ENCODE measurements around the gene FAM168A.

Gene FAM168A

DNA sequence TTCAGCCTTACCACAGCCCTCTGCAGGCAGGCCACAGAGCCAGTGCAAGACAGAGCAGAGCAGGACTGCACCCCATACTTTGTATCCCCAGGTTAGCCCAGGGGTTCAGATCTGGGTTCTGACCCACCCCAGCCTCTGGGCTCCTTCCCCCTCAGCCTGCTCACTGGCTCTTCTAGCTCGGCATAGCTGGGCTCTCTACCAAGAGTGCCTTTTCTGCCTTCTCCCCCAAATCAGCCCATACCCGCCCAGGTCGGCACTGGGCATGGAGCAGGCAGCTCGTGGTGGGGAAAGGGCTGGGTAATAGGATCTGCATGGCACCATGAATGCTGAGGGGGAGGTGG is 213.4 kb downstream of the FAM168A start:
- Histone ChIP-seq H3K4me3 (ENCODE audit: low read depth, low read length) (no peak overlapping the region), H3K27me3 (ENCODE audit: insufficient read depth, low read depth, severe bottlenecking) (no peaks in the 10 kb centered on the region), H3K27ac (no peak overlapping the region), H3K9me3 (ENCODE audit: severe bottlenecking) (no peaks in the 10 kb centered on the region), H3K36me3 (peaks cover 30% of the 10 kb centered on the region)
- DNase-seq, result no peak
- TF ChIP-seq, protein P1, sequence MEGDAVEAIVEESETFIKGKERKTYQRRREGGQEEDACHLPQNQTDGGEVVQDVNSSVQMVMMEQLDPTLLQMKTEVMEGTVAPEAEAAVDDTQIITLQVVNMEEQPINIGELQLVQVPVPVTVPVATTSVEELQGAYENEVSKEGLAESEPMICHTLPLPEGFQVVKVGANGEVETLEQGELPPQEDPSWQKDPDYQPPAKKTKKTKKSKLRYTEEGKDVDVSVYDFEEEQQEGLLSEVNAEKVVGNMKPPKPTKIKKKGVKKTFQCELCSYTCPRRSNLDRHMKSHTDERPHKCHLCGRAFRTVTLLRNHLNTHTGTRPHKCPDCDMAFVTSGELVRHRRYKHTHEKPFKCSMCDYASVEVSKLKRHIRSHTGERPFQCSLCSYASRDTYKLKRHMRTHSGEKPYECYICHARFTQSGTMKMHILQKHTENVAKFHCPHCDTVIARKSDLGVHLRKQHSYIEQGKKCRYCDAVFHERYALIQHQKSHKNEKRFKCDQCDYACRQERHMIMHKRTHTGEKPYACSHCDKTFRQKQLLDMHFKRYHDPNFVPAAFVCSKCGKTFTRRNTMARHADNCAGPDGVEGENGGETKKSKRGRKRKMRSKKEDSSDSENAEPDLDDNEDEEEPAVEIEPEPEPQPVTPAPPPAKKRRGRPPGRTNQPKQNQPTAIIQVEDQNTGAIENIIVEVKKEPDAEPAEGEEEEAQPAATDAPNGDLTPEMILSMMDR (IDR thresholded peaks at IDR 0.05; ENCODE audit: low read depth, low read length), result no peak

DNA sequence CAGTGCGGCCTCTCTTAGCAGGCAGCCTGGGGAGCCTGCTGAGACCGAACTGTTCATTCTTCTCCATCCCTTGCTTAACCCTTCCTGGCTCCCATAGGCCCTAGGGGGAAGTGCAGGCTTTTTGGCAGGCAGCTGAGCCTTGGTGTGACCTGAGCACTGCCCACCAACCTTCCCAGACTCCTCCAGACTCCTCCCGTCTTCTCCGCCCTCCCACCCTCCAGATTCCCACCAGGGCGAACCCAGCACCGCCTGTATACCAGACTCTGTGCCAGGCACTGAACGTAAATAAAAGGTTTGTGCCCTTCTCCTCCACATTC is 213.8 kb downstream of the FAM168A start:
- Histone ChIP-seq H3K27ac (no peak overlapping the region), H3K9me3 (ENCODE audit: severe bottlenecking) (no peaks in the 10 kb centered on the region), H3K4me3 (ENCODE audit: low read depth, low read length) (no peak overlapping the region), H3K36me3 (peaks cover 30% of the 10 kb centered on the region), H3K27me3 (ENCODE audit: insufficient read depth, low read depth, severe bottlenecking) (no peaks in the 10 kb centered on the region)
- TF ChIP-seq, protein P1 (IDR thresholded peaks at IDR 0.05; ENCODE audit: low read depth, low read length), result no peak
- no peak for DNase-seq

DNA sequence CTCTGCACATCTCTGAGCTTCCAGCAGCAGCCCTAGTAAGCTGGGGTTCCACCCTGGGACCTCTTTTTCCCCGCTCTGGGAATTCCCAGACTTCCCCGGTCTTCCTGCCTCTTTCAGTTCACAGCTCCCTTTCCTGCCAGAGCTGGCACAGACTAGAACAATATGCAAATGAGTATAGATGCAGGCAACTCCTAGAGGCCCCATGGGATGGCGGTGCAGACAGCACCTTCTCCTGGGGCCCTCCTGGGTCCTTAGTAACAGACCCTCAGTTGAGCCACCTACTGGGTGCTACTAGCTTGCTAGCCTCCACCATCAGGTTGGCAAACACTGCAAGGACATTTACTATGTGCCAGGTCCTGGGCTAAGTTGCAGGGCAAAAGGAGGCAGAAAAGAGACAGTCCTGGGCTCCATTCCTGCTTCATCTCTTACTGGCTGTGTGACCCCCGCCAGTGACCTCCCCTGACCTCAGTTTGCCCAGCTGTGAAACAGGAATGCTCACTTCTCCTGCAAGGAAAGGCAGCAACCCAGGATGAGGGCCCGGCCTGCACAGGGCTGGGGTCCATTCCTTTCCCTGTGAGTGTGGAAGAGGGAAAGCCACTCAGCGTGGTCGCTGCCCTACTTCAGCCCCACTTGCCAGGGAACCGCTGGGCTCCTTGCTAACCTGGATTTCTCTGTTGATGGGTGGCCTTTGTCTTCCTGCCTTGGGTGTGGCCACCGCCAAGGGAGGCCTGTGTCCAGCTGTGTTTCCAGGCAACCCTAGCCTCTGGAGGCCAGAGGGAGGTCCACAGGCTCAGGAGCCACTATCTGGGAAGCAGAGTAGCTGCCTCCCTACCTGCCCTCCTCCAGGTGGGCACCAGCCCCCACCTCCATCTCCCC is 214.4 kb downstream of the FAM168A start:
- peaks cover 31% of the 10 kb centered on the region for H3K36me3 ChIP-seq
- H3K4me3 ChIP-seq (ENCODE audit: low read depth, low read length), result no peak overlapping the region
- no peak overlapping the region for H3K27ac ChIP-seq
- TF ChIP-seq, protein P1 (IDR thresholded peaks at IDR 0.05; ENCODE audit: low read depth, low read length), result no peak
- no peaks in the 10 kb centered on the region for H3K9me3 ChIP-seq (ENCODE audit: severe bottlenecking)
- DNase-seq, result no peak
- H3K27me3 ChIP-seq (ENCODE audit: insufficient read depth, low read depth, severe bottlenecking), result no peaks in the 10 kb centered on the region

DNA sequence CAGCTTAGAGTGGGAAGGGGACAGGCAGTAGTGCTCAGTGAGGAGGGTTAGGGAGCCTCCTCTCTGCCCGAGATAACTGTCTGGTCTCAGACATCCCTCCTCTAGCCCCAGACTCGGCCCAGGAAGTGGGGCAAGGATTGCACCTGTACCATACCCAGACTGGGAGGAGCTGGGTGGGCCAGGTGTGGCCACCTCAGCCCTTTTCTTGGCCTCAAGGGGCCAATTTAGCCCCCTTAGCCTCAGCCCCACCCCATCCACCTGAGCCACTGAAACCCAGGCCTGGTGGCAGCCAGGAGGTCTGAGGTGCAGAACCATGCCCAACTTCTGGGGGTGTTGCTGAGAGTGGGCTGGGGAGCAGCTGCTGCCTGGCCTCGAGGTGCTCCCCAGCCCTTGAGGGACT is 215.2 kb downstream of the FAM168A start:
- no peak overlapping the region for H3K27ac ChIP-seq
- no peaks in the 10 kb centered on the region for H3K27me3 ChIP-seq (ENCODE audit: insufficient read depth, low read depth, severe bottlenecking)
- TF ChIP-seq, protein P1 (IDR thresholded peaks at IDR 0.05; ENCODE audit: low read depth, low read length), result no peak
- no peak overlapping the region for H3K4me3 ChIP-seq (ENCODE audit: low read depth, low read length)
- H3K36me3 ChIP-seq, result peaks cover 28% of the 10 kb centered on the region
- no peaks in the 10 kb centered on the region for H3K9me3 ChIP-seq (ENCODE audit: severe bottlenecking)
- DNase-seq, result no peak

- Histone ChIP-seq H3K4me3 (ENCODE audit: low read depth, low read length) (no peak overlapping the region), H3K27ac (no peak overlapping the region), H3K27me3 (ENCODE audit: insufficient read depth, low read depth, severe bottlenecking) (no peaks in the 10 kb centered on the region), H3K9me3 (ENCODE audit: severe bottlenecking) (no peaks in the 10 kb centered on the region), H3K36me3 (peaks cover 28% of the 10 kb centered on the region)
- TF ChIP-seq, protein P1 (IDR thresholded peaks at IDR 0.05; ENCODE audit: low read depth, low read length), result no peak
- no peak for DNase-seq
Measured at GRCh38 chr11:73382183-73382582, 215.7 kb downstream of the FAM168A start.

- Histone ChIP-seq H3K36me3 (peaks cover 29% of the 10 kb centered on the region), H3K4me3 (ENCODE audit: low read depth, low read length) (no peak overlapping the region), H3K27me3 (ENCODE audit: insufficient read depth, low read depth, severe bottlenecking) (no peaks in the 10 kb centered on the region), H3K9me3 (ENCODE audit: severe bottlenecking) (no peaks in the 10 kb centered on the region), H3K27ac (no peak overlapping the region)
- TF ChIP-seq, protein P1 (IDR thresholded peaks at IDR 0.05; ENCODE audit: low read depth, low read length), result no peak
- no peak for DNase-seq
Measured at GRCh38 chr11:73381589-73381988, 216.3 kb downstream of the FAM168A start.
